ENCODE results near the gene PDZK1IP1. TPM values are rescaled to one million over a fixed set of nuclear protein-coding genes. Genes with fewer than 3 reads are reported as not detected.

PDZK1IP1 gene
- total and polyA plus RNA-seq, 2 donors (not counting 3 experiments of a cell fraction or from before 2014, with no cell fraction given) = 0.52 TPM; not detected in 1

DNA sequence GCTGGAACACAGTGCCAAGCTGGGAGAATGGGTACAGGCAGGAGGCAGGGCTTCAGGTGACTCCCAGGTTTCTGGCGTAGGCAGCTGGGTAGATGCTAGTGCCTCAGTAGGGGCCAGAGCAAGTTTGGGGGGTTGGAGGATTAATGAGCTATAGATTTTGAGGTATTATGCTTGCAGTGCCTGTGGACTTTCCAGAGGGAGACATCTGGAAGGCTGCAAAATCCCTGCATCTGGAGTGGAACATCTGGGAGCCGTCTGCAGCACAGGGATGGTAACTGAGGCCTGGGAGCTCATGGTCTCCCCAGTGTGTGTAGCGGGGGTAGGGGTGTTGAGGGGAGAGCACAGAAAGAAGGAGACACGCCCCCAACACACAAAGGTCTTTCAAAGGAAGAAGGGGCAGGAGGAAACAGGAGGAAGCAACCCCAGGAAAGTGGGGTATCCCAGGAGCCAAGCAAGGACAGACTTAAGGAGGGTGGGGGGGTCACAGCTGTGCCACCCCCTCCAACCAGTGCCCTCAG is 2.2 kb upstream of the PDZK1IP1 start:
- H2AFZ ChIP-seq (ENCODE audit: low read depth, low read length) = no peak overlapping the region
- no peak overlapping the region for H3K9ac ChIP-seq (replicated peaks; ENCODE audit: extremely low read depth, insufficient read depth, low read length)
- H3K9me1 ChIP-seq (replicated peaks; ENCODE audit: control insufficient read depth, extremely low read depth, insufficient read depth, low read length) = no peaks in the 10 kb centered on the region
- FAIRE-seq = no peak
- no peaks in the 10 kb centered on the region for H3K27me3 ChIP-seq (ENCODE audit: control insufficient read depth in 2 of 2, insufficient read depth in 2 of 2, low read length in 2 of 2)
- H3K4me3 ChIP-seq (replicated peaks in 1 of 3; ENCODE audit: insufficient read depth in 1 of 3, low read depth in 1 of 3, low read length in 3 of 3) = no peak overlapping the region
- no peak overlapping the region for H3K4me2 ChIP-seq (ENCODE audit: insufficient read depth, low read length)
- H4K20me1 ChIP-seq (replicated peaks; ENCODE audit: control insufficient read depth, extremely low read depth, insufficient read depth, low read length) = no peaks in the 10 kb centered on the region
- intact Hi-C loops (cut with micrococcal nuclease) = no loop called here
- no peak overlapping the region for H3K27ac ChIP-seq (ENCODE audit: insufficient read depth, low read depth, low read length)
- H3K36me3 ChIP-seq (ENCODE audit: control insufficient read depth in 2 of 2, extremely low read depth in 1 of 2, insufficient read depth in 2 of 2, low read length in 2 of 2) = no peaks in the 10 kb centered on the region
- no peak for DNase-seq (ENCODE audit: low read depth, low spot score)
- H3K79me2 ChIP-seq (ENCODE audit: control insufficient read depth, insufficient read depth, low read length) = no peaks in the 10 kb centered on the region
- ChIA-PET POLR2A (no interaction called here), CTCF (interaction anchor here (0.6 to 8.0 kb wide), 21 partner anchors 9 to 240 kb away, joined by 3 to 224 read pairs (median 7); partner anchors contain the start of genes CMPK1 and STIL)
- TF ChIP-seq, protein P1, sequence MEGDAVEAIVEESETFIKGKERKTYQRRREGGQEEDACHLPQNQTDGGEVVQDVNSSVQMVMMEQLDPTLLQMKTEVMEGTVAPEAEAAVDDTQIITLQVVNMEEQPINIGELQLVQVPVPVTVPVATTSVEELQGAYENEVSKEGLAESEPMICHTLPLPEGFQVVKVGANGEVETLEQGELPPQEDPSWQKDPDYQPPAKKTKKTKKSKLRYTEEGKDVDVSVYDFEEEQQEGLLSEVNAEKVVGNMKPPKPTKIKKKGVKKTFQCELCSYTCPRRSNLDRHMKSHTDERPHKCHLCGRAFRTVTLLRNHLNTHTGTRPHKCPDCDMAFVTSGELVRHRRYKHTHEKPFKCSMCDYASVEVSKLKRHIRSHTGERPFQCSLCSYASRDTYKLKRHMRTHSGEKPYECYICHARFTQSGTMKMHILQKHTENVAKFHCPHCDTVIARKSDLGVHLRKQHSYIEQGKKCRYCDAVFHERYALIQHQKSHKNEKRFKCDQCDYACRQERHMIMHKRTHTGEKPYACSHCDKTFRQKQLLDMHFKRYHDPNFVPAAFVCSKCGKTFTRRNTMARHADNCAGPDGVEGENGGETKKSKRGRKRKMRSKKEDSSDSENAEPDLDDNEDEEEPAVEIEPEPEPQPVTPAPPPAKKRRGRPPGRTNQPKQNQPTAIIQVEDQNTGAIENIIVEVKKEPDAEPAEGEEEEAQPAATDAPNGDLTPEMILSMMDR (IDR thresholded peaks at IDR 0.05; ENCODE audit: extremely low read depth in 1 of 2, insufficient read depth in 1 of 2, low read depth in 1 of 2, low read length in 2 of 2) = no peak
- TF ChIP-seq FOS (IDR thresholded peaks at IDR 0.05; ENCODE audit: borderline replicate concordance, insufficient read depth, low read length) (no peak), POLR2A (IDR thresholded peaks at IDR 0.05; ENCODE audit: low read depth, low read length) (no peak), JUN (IDR thresholded peaks at IDR 0.05; ENCODE audit: borderline replicate concordance, insufficient read depth, insufficient read length, low read depth) (no peak)
- dilution Hi-C loops (cut with MboI; ENCODE audit: extremely low pct_ligation_motif_present, low sequenced_read_pairs) = no loop called here
- no peaks in the 10 kb centered on the region for H3K9me3 ChIP-seq (replicated peaks; ENCODE audit: control insufficient read depth, insufficient read depth, low read length)
- BruUV-seq (replicated peaks) = no TSS peak
- peaks cover 5% of the 10 kb centered on the region for H3K4me1 ChIP-seq (ENCODE audit: control insufficient read depth, extremely low read depth, insufficient read depth, low read length)

DNA sequence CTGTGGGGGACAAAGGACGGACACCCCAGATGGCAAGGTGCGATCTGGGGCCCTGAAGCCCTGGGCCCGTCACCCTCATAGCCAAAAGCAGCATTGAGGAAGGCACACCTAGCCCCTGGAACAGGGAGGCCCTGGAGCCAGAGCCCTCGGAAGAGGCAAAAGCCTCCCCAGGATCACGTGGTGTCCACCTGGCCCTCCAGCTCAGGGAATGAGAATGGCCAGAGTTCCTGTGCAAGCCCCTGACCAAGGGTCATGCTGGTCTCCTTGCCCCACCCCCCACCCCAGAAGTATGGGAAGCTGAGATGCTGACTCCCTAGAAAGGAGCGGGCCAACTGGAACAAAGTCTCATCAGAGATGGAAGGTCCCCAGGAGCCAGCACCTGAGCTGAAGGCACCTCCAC is 1.0 kb upstream of the PDZK1IP1 start:
- POLR2A ChIA-PET = no interaction called here
- H2AFZ ChIP-seq (ENCODE audit: low read depth, low read length) = no peak overlapping the region
- FAIRE-seq = no peak

More for the DNA sequence above, 1.0 kb upstream of the PDZK1IP1 start:
- Histone ChIP-seq H3K36me3 (ENCODE audit: control insufficient read depth in 2 of 2, extremely low read depth in 1 of 2, insufficient read depth in 2 of 2, low read length in 2 of 2) (no peaks in the 10 kb centered on the region), H3K9me1 (replicated peaks; ENCODE audit: control insufficient read depth, extremely low read depth, insufficient read depth, low read length) (no peaks in the 10 kb centered on the region), H3K27me3 (ENCODE audit: control insufficient read depth in 2 of 2, insufficient read depth in 2 of 2, low read length in 2 of 2) (no peaks in the 10 kb centered on the region), H3K27ac (ENCODE audit: insufficient read depth, low read depth, low read length) (no peak overlapping the region), H4K20me1 (replicated peaks; ENCODE audit: control insufficient read depth, extremely low read depth, insufficient read depth, low read length) (no peaks in the 10 kb centered on the region), H3K9ac (replicated peaks; ENCODE audit: extremely low read depth, insufficient read depth, low read length) (no peak overlapping the region), H3K4me1 (ENCODE audit: control insufficient read depth, extremely low read depth, insufficient read depth, low read length) (peaks cover 5% of the 10 kb centered on the region), H3K79me2 (ENCODE audit: control insufficient read depth, insufficient read depth, low read length) (no peaks in the 10 kb centered on the region), H3K4me2 (ENCODE audit: insufficient read depth, low read length) (no peak overlapping the region), H3K9me3 (replicated peaks; ENCODE audit: control insufficient read depth, insufficient read depth, low read length) (no peaks in the 10 kb centered on the region), H3K4me3 (replicated peaks in 1 of 3; ENCODE audit: insufficient read depth in 1 of 3, low read depth in 1 of 3, low read length in 3 of 3) (no peak overlapping the region)
- dilution Hi-C loops (cut with MboI; ENCODE audit: extremely low pct_ligation_motif_present, low sequenced_read_pairs) (no loop called here), intact Hi-C loops (cut with micrococcal nuclease) (loop anchor here (1.0 kb wide), 1 partner anchor 12 kb away; no protein-coding TSS in a partner anchor)
- DNase-seq (ENCODE audit: low read depth, low spot score) = no peak
- no TSS peak for BruUV-seq (replicated peaks)
- TF ChIP-seq POLR2A (IDR thresholded peaks at IDR 0.05; ENCODE audit: low read depth, low read length) (no peak), POLR2AphosphoS5 (IDR thresholded peaks at IDR 0.05; ENCODE audit: insufficient read depth, low read depth, low read length) (no peak), GATA2 (IDR thresholded peaks at IDR 0.05; ENCODE audit: insufficient read depth, insufficient read length, low read depth, low read length) (no peak), FOS (IDR thresholded peaks at IDR 0.05; ENCODE audit: borderline replicate concordance, insufficient read depth, low read length) (no peak), JUN (IDR thresholded peaks at IDR 0.05; ENCODE audit: borderline replicate concordance, insufficient read depth, insufficient read length, low read depth) (no peak), MYC (IDR thresholded peaks at IDR 0.05; ENCODE audit: low read depth, low read length) (no peak), EZH2 (IDR thresholded peaks at IDR 0.05; ENCODE audit: borderline replicate concordance, low read depth, low read length, severe bottlenecking) (no peak)
- TF ChIP-seq, protein P1 (IDR thresholded peaks at IDR 0.05; ENCODE audit: extremely low read depth in 1 of 2, insufficient read depth in 1 of 2, low read depth in 1 of 2, low read length in 2 of 2) = no peak
- TF ChIP-seq, protein P2, sequence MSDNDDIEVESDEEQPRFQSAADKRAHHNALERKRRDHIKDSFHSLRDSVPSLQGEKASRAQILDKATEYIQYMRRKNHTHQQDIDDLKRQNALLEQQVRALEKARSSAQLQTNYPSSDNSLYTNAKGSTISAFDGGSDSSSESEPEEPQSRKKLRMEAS (IDR thresholded peaks at IDR 0.05; ENCODE audit: insufficient read depth, insufficient read length) = no peak
- CTCF ChIA-PET = interaction anchor here (0.7 to 8.0 kb wide), 11 partner anchors 8 to 247 kb away, joined by 3 to 224 read pairs (median 5); partner anchors contain the start of gene FOXD2
